CD4-positive, alpha-beta T cell treated with Interleukin-15 for 4 hours (primary cell): ENCODE results near the gene KRTAP12-1.
"Not testable (repeated sequence)": the region's sequence is repeated elsewhere in the genome, so short reads cannot be mapped to it uniquely, and the experiment has no call there.

Source experiments
- DNase-seq: peaks from one replicate; pipeline ENCODE4 v3.0.0-alpha.2; 2020; ENCODE audit warnings: low spot score

The KRTAP12-1 gene

DNA sequence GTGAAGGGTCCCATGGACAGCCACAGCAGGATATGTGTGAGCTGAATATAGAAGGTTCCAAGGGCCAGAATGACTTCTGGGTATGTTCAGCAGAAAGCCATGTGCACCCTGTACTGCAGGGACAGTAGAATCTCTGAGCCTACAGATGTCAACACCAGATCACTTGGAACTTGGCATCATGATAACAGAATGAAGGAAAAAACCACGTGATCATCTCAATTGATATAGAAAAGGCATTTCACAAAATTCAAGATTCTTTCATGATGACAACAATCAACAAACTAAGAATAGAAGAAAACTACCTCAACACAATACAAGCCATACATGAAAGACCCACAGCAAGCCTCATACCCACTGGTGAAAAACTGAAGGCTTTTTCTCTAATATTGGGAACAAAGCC lies 14.4 kb downstream of the KRTAP12-1 start:
- no peak for DNase-seq

- DNase-seq = no peak
These were observed 15.3 kb downstream of the KRTAP12-1 start, which contains the start of gene KRTAP12-2 for GRCh38 chr21:44666401-44667320. Gene KRTAP12-2, minus strand, starts transcription at chr21:44666927. Its CDS starts 41 bp downstream, at chr21:44666886.

DNA sequence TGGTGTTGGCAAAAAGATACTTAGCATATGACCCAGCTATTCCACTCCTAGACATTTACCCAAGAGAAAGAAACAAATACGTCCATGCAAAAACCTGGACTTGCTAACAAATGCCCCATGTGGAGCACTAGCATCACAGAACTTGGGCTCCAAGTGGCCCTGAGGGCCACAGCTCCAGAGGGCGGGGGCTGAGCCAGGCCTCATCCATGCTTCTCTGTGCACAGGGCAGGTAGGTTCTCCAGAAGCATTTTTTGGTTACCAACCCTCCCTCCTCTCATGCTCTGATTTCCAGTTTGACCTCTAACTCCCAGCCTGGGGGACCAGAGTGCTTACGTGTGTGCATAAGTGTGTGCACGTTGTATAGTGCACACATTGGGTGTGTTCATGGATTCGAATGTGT lies 17.3 kb downstream of the KRTAP12-1 start:
- DNase-seq = no peak

GRCh38 chr21:44661567-44661966 lies 20.4 kb downstream of the KRTAP12-1 start:
- DNase-seq = not testable (repeated sequence)

DNA sequence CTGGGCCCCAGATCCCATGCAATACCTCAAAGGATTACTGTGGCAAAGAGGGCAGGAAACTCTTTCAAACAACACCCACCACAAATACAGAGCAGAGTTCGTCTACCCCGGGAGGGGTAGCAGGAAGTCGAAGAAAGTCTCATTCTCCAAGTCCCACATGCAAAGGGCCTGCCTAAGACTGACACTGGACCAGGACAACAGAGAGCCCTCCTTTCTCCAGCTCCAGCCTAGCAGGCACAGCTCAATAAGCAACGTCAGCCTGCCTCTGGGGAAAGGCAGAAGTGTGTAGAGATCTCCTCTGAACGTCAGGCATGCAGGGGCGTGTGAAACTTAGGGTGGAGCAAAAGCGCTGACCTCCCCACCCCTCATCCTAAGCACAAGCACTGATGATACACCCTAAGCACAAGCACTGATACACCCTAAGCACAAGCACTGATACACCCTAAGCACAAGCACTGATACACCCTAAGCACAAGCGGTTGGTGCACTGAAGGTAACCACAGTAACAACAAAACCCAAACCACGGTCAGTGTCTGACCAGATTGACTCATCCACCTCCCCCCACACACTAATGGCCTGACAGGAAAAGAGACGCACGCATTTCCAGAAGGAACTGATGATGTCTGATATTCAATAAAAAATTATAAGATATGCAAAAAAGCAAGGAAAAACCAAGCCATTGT lies 22.9 kb downstream of the KRTAP12-1 start:
- peak; percentile 18 for DNase-seq

GRCh38 chr21:44658541-44658910 lies 23.4 kb downstream of the KRTAP12-1 start:
- DNase-seq = no peak

GRCh38 chr21:44657635-44658540 lies 24.1 kb downstream of the KRTAP12-1 start, which contains the start of gene KRTAP12-3:
Gene KRTAP12-3, plus strand, starts transcription at chr21:44657932. Its CDS starts 48 bp downstream, at chr21:44657980.
- DNase-seq = peak; percentile 50

GRCh38 chr21:44656868-44657267 lies 25.1 kb downstream of the KRTAP12-1 start:
- DNase-seq = no peak

GRCh38 chr21:44654576-44655175 lies 27.3 kb downstream of the KRTAP12-1 start, which contains the start of gene KRTAP12-4:
Gene KRTAP12-4, minus strand, starts transcription at chr21:44654659. Its CDS starts 45 bp downstream, at chr21:44654614.
- DNase-seq = no peak

DNA sequence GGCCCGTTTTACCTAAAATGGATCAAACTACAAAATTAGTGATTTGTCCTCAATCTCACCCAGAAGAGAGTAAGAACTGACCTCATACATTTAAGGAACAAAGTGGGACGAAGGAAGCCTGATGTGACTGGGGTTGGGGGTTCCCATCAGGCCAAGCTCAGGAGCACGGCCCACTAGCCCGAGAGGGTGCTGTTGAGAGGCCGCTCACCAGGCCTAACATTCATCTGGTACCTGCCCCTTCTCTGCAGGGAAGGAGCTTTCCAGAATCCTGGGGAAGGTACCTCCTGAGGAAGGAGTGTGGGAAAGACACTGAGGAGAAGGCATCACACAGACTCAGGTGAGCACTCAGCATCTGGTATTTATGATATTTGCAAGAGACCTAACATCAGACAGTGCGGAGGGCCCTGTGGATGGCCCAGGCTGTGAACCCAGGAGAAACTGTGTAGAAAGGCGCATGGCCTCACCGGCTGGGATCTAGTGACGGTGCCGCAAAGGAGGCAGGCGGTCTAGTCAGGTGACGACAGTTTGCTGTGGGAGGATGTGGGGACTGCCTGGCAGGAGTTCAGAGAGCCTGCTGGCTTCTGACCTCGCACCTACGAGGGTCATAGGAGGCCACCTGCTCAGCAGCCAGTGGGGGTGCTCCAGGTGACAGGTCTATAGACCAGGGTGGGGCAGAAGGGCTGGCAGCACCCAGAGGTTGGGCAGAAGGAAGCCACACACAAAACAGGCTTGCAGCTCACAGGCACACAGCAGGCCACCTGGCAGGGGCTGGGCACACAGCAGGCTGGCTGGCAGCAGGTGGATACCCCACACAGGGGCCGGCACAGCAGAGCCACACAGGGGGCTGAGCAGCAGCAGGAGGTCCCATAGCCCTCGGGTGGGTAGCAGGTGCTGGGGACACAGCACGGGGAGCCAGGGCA lies 28.0 kb downstream of the KRTAP12-1 start:
- DNase-seq = peak; percentile 45

- DNase-seq = no peak
These were observed 28.8 kb downstream of the KRTAP12-1 start for GRCh38 chr21:44653123-44653522.

GRCh38 chr21:44650973-44651675 lies 30.8 kb downstream of the KRTAP12-1 start:
- no peak for DNase-seq

DNA sequence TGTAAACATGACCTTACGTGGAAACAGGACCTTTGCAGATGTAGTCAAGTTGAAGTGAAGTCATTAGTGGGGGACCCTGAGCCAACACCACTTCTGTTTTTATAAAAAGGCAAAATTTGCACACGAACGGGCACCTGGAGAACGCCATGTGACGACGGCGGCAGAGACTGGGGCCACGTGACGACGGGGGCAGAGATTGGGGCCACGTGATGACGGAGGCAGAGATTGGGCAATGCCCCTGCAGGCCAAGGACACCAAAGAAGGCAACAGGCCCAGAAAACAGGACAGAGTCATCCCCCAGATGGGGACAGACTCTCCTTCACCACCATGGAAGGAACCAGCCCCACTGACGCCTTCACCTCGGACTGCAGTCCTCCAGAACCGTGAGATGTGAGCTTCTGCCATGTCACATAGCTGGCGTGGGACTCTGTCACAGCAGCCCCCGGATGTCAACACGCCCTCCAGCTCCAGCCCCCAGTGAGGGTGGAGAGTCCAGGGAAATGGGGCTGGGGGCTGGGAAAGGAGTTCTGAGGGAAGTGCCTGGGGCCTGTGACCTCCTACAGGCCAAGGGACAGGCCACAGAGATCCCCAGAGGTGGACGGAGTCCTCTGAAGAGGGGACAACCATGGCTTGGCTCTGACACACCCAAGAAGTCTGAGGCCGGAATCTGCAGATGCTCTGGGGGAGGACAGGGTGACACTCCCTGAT lies 31.5 kb downstream of the KRTAP12-1 start:
- DNase-seq = no peak

DNA sequence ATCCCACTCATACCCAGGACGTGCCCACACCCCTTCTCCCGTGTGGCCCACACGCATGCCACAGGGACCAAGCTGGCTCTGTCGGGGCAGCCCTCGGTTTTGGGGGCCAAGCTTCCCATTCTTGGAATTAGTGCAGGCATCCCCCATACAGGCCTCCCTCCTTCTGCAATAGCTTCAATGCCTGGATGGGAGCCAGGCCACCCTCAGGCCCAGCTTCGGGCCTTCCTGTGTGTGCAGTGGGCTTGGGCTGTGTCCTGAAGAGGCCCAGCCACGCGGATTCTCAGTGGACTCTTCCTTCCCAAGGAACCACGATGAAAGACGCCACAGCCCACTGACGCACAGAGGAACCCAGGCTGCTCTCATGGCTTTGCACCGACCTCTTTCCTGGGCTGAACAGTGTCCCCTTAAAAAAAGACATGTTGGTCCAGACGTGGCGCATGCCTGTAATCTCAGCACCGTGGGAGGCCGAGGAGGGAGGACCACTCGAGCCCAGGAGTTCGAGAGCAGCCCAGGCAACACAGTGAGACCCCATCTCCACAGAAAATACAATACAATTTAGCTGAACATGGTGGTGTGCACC lies 32.4 kb downstream of the KRTAP12-1 start:
- no peak for DNase-seq

GRCh38 chr21:44648557-44649311 lies 33.2 kb downstream of the KRTAP12-1 start:
- DNase-seq = no peak

DNA sequence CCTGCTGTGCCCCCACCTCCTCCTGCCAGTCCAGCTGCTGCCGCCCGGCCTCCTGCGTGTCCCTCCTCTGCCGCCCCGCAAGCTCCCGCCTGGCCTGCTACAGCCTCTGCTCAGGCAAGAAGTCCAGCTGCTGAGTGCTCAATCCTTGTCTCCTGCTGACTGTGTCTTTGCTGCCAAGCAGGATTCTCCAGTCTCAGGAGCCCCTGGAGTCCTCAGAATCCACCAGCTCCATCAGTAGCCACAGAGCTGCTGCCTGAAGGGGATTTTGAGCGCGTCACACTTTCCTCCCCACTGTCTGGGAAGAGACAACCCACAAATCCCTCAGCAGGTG lies 34.8 kb downstream of the KRTAP12-1 start:
- DNase-seq = no peak

GRCh38 chr21:44646366-44647221 lies 35.4 kb downstream of the KRTAP12-1 start, which contains the start of gene KRTAP10-11:
Gene KRTAP10-11, plus strand, starts transcription at chr21:44646414. Its CDS starts 45 bp downstream, at chr21:44646459.
- not testable (repeated sequence) for DNase-seq
